Stimulated activated CD8-positive, alpha-beta memory T cell treated with anti-CD3 and anti-CD28 coated beads, Interleukin-7, amount 100 ng/mL, for 48 hours (primary cell): ENCODE measurements around the gene MON1B.
"Not testable (repeated sequence)": the region's sequence is repeated elsewhere in the genome, so short reads cannot be mapped to it uniquely, and the experiment has no call there.

Experiments
- DNase-seq, 2 donors: peaks; one replicate each; pipeline ENCODE4 v3.0.0-alpha.2; 2020; ENCODE audit warnings: low read depth in 1 of 2; ENCODE audit errors: extremely low read depth in 1 of 2

MON1B gene

DNA sequence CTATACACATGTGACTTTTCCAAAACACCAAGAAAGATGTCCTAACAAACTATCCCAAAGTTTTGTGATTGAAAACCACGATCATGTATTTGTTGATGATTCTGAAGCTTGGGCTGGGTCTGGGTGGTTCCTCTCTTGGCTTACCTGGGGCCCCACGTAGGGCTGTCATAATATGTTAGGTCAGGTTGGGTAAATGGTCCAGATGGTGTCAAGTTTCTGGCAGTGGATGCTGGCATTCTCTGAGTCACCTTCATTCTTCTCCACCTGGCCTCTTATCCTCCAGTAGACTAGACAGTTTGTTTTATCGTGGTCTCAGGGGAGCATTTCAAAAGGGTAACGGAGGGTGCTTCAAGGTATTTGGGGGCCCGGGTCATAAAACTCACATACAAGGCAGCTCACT, 47.6 kb downstream of the MON1B start:
- no peak for DNase-seq

DNA sequence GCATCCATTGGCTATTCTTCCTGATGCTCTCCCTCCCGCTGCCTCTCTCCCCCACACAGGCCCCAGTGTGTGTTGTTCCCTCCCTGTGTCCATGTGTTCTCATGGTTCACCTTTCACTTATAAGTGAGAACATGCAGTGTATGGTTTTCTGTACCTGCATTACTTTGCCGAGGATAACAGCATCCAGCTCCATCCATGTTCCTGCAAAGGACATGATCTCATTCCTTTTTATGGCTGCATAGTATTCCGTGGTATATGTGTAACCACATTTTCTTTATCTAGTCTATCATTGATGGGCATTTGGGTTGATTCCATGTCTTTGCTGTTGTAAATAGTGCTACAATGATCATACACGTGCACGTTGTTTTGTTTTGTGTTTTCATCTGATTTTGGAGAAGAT, 51.5 kb downstream of the MON1B start:
- DNase-seq, result not testable (repeated sequence)

DNA sequence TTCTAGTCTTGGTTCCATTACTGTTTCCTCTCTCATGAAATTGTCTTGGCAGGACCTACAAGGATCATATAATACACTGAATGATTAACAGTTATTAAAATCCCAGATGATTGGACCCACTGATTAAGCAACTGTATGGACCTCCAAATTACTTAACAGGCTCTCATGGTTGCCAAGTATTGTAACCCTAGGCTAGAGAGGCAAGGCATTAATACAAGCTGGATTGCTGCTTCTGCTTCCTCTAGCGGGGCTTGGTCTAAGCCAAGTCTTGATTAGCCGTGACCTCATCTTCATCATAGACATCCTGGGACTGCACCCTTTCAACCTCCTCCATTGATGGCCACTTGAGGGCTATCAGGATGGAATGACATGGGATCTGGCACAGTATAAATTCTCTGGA, 55.2 kb downstream of the MON1B start:
- DNase-seq, result no peak

DNA sequence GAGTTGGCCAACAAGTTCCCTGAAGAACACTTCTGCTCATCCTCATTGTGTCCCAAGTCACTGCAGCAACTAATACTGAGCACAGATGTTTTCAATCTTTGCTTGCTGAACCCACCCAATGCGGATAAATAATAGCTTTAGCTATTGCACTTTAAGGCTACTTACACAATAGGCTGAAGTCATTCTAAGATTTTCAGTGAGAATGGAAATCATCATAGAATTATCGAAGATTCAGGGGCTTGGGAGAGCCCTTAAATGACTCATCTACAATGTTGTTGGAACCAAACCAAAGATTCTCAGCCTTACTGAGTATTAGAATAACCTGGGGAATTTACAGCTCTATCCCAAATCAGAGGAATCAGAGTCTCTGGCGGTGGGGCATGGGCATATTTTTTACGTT, 59.4 kb downstream of the MON1B start:
- no peak for DNase-seq
